Karpas-422 (cell line): ENCODE measurements around the gene OR2AJ1. TPM values are rescaled to one million over a fixed set of nuclear protein-coding genes. Genes with fewer than 3 reads are reported as not detected.

Experiments used
- DNase-seq: peaks from one replicate; pipeline ENCODE4 v3.0.0-alpha.2; 2015
- H2AFZ ChIP-seq: fragments of 200-600 bp; sonication (generic); 2 replicates; pipeline ENCODE4 v1.6.1; 2014; ENCODE audit warnings: antibody characterized with exemption, low read length, mixed read lengths
- H3K27ac ChIP-seq: fragments of 200-600 bp; sonication (generic); 2 replicates; pipeline ENCODE4 v1.5.1; 2014; ENCODE audit warnings: mild to moderate bottlenecking, low read length, moderate library complexity
- H3K27me3 ChIP-seq: fragments of 200-600 bp; sonication (generic); 2 replicates; pipeline ENCODE4 v1.6.1; 2014; ENCODE audit warnings: low read length, mixed read lengths
- H3K36me3 ChIP-seq: fragments of 200-600 bp; sonication (generic); 2 replicates; pipeline ENCODE4 v1.6.1; 2014; ENCODE audit warnings: low read length, mixed read lengths; ENCODE audit not compliant: insufficient read depth
- H3K4me1 ChIP-seq: fragments of 200-600 bp; sonication (generic); 2 replicates; pipeline ENCODE4 v1.6.1; 2014; ENCODE audit warnings: mild to moderate bottlenecking, low read length, mixed read lengths
- H3K4me2 ChIP-seq: fragments of 200-600 bp; sonication (generic); 2 replicates; pipeline ENCODE4 v1.6.1; 2014; ENCODE audit warnings: low read length, low read depth, mild to moderate bottlenecking; ENCODE audit not compliant: poor library complexity, severe bottlenecking
- H3K4me3 ChIP-seq: fragments of 200-600 bp; sonication (generic); 2 replicates; pipeline ENCODE4 v1.5.1; 2014; ENCODE audit warnings: mild to moderate bottlenecking, antibody characterized with exemption, low read length, mixed read lengths
- H3K79me2 ChIP-seq: fragments of 200-600 bp; sonication (generic); 2 replicates; pipeline ENCODE4 v1.6.1; 2014; ENCODE audit warnings: mild to moderate bottlenecking, low read length, mixed read lengths
- H3K9ac ChIP-seq: fragments of 200-600 bp; sonication (generic); 2 replicates; pipeline ENCODE4 v1.6.0; 2014; ENCODE audit warnings: low read length
- H3K9me2 ChIP-seq: fragments of 200-600 bp; sonication (generic), shearing (Covaris generic); replicated peaks from 2 replicates; pipeline ENCODE4 v1.6.0; 2014; ENCODE audit warnings: mild to moderate bottlenecking, low read length, moderate library complexity; ENCODE audit not compliant: insufficient read depth
- H3K9me3 ChIP-seq: fragments of 300-700, 200-600 bp; sonication (generic); 2 replicates; pipeline ENCODE4 v1.6.1; 2014; ENCODE audit warnings: low read length, mixed read lengths
- H4K20me1 ChIP-seq: fragments of 200-600 bp; sonication (generic); 2 replicates; pipeline ENCODE4 v1.6.1; 2014; ENCODE audit warnings: mild to moderate bottlenecking, antibody characterized with exemption, low read length, low read depth; ENCODE audit not compliant: insufficient read depth
- total RNA-seq: library from RNA; depleted of rRNA; stranded (reverse); fragments of >200 nt; shearing (Covaris generic); gene quantifications from 2 replicates; pipeline ENCODE4 v1.2.3, GENCODE V29; 2014; ENCODE audit warnings: low replicate concordance; rRNA removed

OR2AJ1 gene
- total RNA-seq = not detected in 2 replicates

GRCh38 chr1:247924868-247925267, at the start of gene OR2AJ1:
Gene OR2AJ1 (plus strand): TSS chr1:247924889. CDS start chr1:247933769, 8,880 bp downstream.
- H3K9ac ChIP-seq = no peak within 1 kb of the TSS
- H3K27ac ChIP-seq = no peak within 1 kb of the TSS
- no peaks in the 10 kb centered on the region for H3K79me2 ChIP-seq
- H4K20me1 ChIP-seq = no peaks in the 10 kb centered on the region
- H3K4me2 ChIP-seq = no peak within 1 kb of the TSS
- H3K36me3 ChIP-seq = no peaks in the 10 kb centered on the region
- no peak within 1 kb of the TSS for H3K4me3 ChIP-seq
- no peaks in the 10 kb centered on the region for H3K9me2 ChIP-seq
- no peaks in the 10 kb centered on the region for H3K9me3 ChIP-seq
- no peaks in the 10 kb centered on the region for H3K27me3 ChIP-seq
- H3K4me1 ChIP-seq = no peaks in the 10 kb centered on the region
- no peak within 1 kb of the TSS for H2AFZ ChIP-seq
- no peak for DNase-seq

- Histone ChIP-seq H3K4me3 (no peak overlapping the region), H3K36me3 (no peaks in the 10 kb centered on the region), H3K27me3 (no peaks in the 10 kb centered on the region), H3K9me2 (no peaks in the 10 kb centered on the region), H3K9ac (no peak overlapping the region), H3K79me2 (no peaks in the 10 kb centered on the region), H3K4me1 (no peaks in the 10 kb centered on the region), H3K9me3 (no peaks in the 10 kb centered on the region), H3K4me2 (no peak overlapping the region), H3K27ac (no peak overlapping the region), H4K20me1 (no peaks in the 10 kb centered on the region), H2AFZ (no peak overlapping the region)
- no peak for DNase-seq
Observed at GRCh38 chr1:247883346-247883745, 41.3 kb upstream of the OR2AJ1 start.

GRCh38 chr1:247884797-247885413, 39.8 kb upstream of the OR2AJ1 start:
- no peaks in the 10 kb centered on the region for H3K79me2 ChIP-seq
- H3K9ac ChIP-seq = no peak overlapping the region
- H3K27me3 ChIP-seq = no peaks in the 10 kb centered on the region
- no peak overlapping the region for H3K4me3 ChIP-seq
- no peaks in the 10 kb centered on the region for H3K9me3 ChIP-seq
- no peak overlapping the region for H3K4me2 ChIP-seq
- no peak overlapping the region for H3K27ac ChIP-seq
- no peaks in the 10 kb centered on the region for H3K36me3 ChIP-seq
- H3K9me2 ChIP-seq = no peaks in the 10 kb centered on the region
- no peak overlapping the region for H2AFZ ChIP-seq
- DNase-seq = no peak
- H4K20me1 ChIP-seq = no peaks in the 10 kb centered on the region
- H3K4me1 ChIP-seq = no peaks in the 10 kb centered on the region

- H3K79me2 ChIP-seq = no peaks in the 10 kb centered on the region
- no peak within 1 kb of the TSS for H2AFZ ChIP-seq
- no peaks in the 10 kb centered on the region for H3K9me2 ChIP-seq
- H4K20me1 ChIP-seq = no peaks in the 10 kb centered on the region
- H3K36me3 ChIP-seq = no peaks in the 10 kb centered on the region
- no peak within 1 kb of the TSS for H3K4me2 ChIP-seq
- H3K4me3 ChIP-seq = no peak within 1 kb of the TSS
- H3K9ac ChIP-seq = no peak within 1 kb of the TSS
- no peaks in the 10 kb centered on the region for H3K27me3 ChIP-seq
- no peaks in the 10 kb centered on the region for H3K4me1 ChIP-seq
- H3K27ac ChIP-seq = no peak within 1 kb of the TSS
- DNase-seq = no peak
- H3K9me3 ChIP-seq = no peaks in the 10 kb centered on the region
Observed at GRCh38 chr1:247895163-247895637, 29.5 kb upstream of the OR2AJ1 start, which contains the start of gene OR2W3. Gene OR2W3 (plus strand): TSS chr1:247895587. CDS start chr1:247895587, 0 bp downstream.

GRCh38 chr1:247895976-247896375, 28.7 kb upstream of the OR2AJ1 start:
- Histone ChIP-seq H3K4me1 (no peaks in the 10 kb centered on the region), H3K4me2 (no peak overlapping the region), H3K79me2 (no peaks in the 10 kb centered on the region), H3K9me3 (no peaks in the 10 kb centered on the region), H3K4me3 (no peak overlapping the region), H2AFZ (no peak overlapping the region), H3K9me2 (no peaks in the 10 kb centered on the region), H3K36me3 (no peaks in the 10 kb centered on the region), H3K27ac (no peak overlapping the region), H3K27me3 (no peaks in the 10 kb centered on the region), H4K20me1 (no peaks in the 10 kb centered on the region), H3K9ac (no peak overlapping the region)
- DNase-seq = no peak

- Histone ChIP-seq H3K27me3 (no peaks in the 10 kb centered on the region), H3K36me3 (no peaks in the 10 kb centered on the region), H3K9ac (no peak overlapping the region), H2AFZ (no peak overlapping the region), H3K4me1 (no peaks in the 10 kb centered on the region), H3K4me3 (no peak overlapping the region), H3K4me2 (no peak overlapping the region), H4K20me1 (no peaks in the 10 kb centered on the region), H3K9me3 (0 out of 2 replicates have a peak, but pooled peaks cover 3% of the 10 kb centered on the region), H3K9me2 (no peaks in the 10 kb centered on the region), H3K79me2 (no peaks in the 10 kb centered on the region), H3K27ac (no peak overlapping the region)
- DNase-seq = no peak
Observed at GRCh38 chr1:247904122-247904521, 20.6 kb upstream of the OR2AJ1 start.

GRCh38 chr1:247905181-247905580, 19.5 kb upstream of the OR2AJ1 start:
- H4K20me1 ChIP-seq = no peaks in the 10 kb centered on the region
- H3K79me2 ChIP-seq = no peaks in the 10 kb centered on the region
- no peak overlapping the region for H3K4me3 ChIP-seq
- DNase-seq = no peak
- H3K4me1 ChIP-seq = no peaks in the 10 kb centered on the region
- no peak overlapping the region for H2AFZ ChIP-seq
- H3K27ac ChIP-seq = no peak overlapping the region
- no peak overlapping the region for H3K4me2 ChIP-seq
- H3K9ac ChIP-seq = no peak overlapping the region
- H3K9me3 ChIP-seq = 0 out of 2 replicates have a peak, but pooled peaks cover 3% of the 10 kb centered on the region
- H3K27me3 ChIP-seq = no peaks in the 10 kb centered on the region
- no peaks in the 10 kb centered on the region for H3K9me2 ChIP-seq
- H3K36me3 ChIP-seq = no peaks in the 10 kb centered on the region

GRCh38 chr1:247905910-247906503, 18.7 kb upstream of the OR2AJ1 start:
- no peak overlapping the region for H2AFZ ChIP-seq
- H3K27ac ChIP-seq = no peak overlapping the region
- no peaks in the 10 kb centered on the region for H3K9me2 ChIP-seq
- H3K9me3 ChIP-seq = 0 out of 2 replicates have a peak, but pooled peaks cover 3% of the 10 kb centered on the region
- no peak overlapping the region for H3K4me2 ChIP-seq
- H3K79me2 ChIP-seq = no peaks in the 10 kb centered on the region
- no peak overlapping the region for H3K9ac ChIP-seq
- no peaks in the 10 kb centered on the region for H3K27me3 ChIP-seq
- H4K20me1 ChIP-seq = no peaks in the 10 kb centered on the region
- no peak overlapping the region for H3K4me3 ChIP-seq
- H3K36me3 ChIP-seq = no peaks in the 10 kb centered on the region
- no peaks in the 10 kb centered on the region for H3K4me1 ChIP-seq
- no peak for DNase-seq
